ENCODE data around the gene TMED7.

The TMED7 gene

GRCh38 chr5:115626445-115626823 lies 598 bp upstream of the TMED7 start:
- no peak for TF ChIP-seq CTCF (IDR thresholded peaks at IDR 0.05; ENCODE audit: low read depth, low read length)
- peak overlapping the region; percentile 80 for H3K4me3 ChIP-seq (ENCODE audit: low read depth, low read length)

- TF ChIP-seq CTCF (IDR thresholded peaks at IDR 0.05; ENCODE audit: low read depth, low read length), result no peak
- peak overlapping the region; percentile 80 for H3K4me3 ChIP-seq (ENCODE audit: low read depth, low read length)
These were observed 842 bp downstream of the TMED7 start for GRCh38 chr5:115624994-115625393.

GRCh38 chr5:115623658-115624057 lies 2.2 kb downstream of the TMED7 start:
- no peak for TF ChIP-seq CTCF (IDR thresholded peaks at IDR 0.05; ENCODE audit: low read depth, low read length)

GRCh38 chr5:115621365-115621900 lies 4.4 kb downstream of the TMED7 start:
- no peak overlapping the region for H3K4me3 ChIP-seq (ENCODE audit: low read depth, low read length)
- TF ChIP-seq CTCF (IDR thresholded peaks at IDR 0.05; ENCODE audit: low read depth, low read length), result no peak

More at GRCh38 chr5:115623658-115624057, 2.2 kb downstream of the TMED7 start:
- H3K4me3 ChIP-seq (ENCODE audit: low read depth, low read length), result peak overlapping the region; percentile 80

- H3K4me3 ChIP-seq (ENCODE audit: low read depth, low read length), result no peak overlapping the region
- TF ChIP-seq CTCF (IDR thresholded peaks at IDR 0.05; ENCODE audit: low read depth, low read length), result no peak
These were observed 8.9 kb downstream of the TMED7 start for GRCh38 chr5:115616892-115617291.

- TF ChIP-seq CTCF (IDR thresholded peaks at IDR 0.05; ENCODE audit: low read depth, low read length), result no peak
- no peak overlapping the region for H3K4me3 ChIP-seq (ENCODE audit: low read depth, low read length)
These were observed 9.4 kb downstream of the TMED7 start for GRCh38 chr5:115616472-115616871.

GRCh38 chr5:115611873-115612272 lies 14.0 kb downstream of the TMED7 start:
- H3K4me3 ChIP-seq (ENCODE audit: low read depth, low read length), result no peak overlapping the region
- no peak for TF ChIP-seq CTCF (IDR thresholded peaks at IDR 0.05; ENCODE audit: low read depth, low read length)
